NCI-H510A treated with DMSO at 0.1 percent for 48 hours (cell line): Measurements from ENCODE around the gene MCOLN1.
"Not testable (repeated sequence)": the region's sequence is repeated elsewhere in the genome, so short reads cannot be mapped to it uniquely, and the experiment has no call there.

Source experiments
- DNase-seq: peaks from one replicate; lab custom pipeline; 2025; lab: John Stamatoyannopoulos, UW

The MCOLN1 gene

DNA sequence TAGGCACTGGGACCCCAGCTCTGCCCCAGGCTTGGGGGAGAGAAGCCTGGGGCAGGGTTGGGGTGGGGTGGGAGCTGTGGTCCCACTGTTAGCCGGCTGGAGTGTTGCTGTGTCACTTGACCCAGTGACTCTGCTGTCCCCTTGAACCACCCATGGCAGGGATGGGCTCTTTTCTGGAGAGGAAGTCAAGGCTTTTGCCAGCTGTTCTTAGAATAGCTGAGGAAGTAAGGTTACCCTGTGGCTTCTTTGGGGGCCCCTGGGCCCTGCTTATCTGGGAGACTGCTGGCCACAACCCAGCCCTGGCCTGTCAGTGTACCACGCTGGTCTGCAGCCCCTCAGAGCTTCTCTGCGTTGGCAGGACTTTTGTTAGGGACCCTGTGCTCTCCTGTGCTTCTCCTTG is 22.2 kb downstream of the MCOLN1 start:
- DNase-seq: no peak

DNA sequence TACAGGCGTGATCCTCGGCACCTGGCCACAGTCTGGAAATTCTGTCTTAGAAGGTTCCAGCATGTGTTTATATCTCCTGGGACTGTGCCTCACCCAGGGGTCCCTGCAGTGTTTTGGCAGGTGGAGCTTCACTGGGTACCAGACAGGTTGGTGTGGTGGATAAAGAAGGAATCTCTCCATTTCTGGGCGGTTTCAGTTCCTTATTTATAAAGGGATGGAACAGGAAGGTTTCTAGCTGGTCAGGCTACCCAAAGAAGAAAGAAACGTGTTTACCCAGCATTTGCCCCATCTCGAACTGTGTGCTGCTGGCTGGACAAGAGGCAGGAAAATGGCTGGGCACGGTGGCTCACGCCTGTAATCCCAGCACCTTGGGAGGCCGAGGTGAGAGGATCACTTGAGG is 22.9 kb downstream of the MCOLN1 start:
- DNase-seq: no peak

DNA sequence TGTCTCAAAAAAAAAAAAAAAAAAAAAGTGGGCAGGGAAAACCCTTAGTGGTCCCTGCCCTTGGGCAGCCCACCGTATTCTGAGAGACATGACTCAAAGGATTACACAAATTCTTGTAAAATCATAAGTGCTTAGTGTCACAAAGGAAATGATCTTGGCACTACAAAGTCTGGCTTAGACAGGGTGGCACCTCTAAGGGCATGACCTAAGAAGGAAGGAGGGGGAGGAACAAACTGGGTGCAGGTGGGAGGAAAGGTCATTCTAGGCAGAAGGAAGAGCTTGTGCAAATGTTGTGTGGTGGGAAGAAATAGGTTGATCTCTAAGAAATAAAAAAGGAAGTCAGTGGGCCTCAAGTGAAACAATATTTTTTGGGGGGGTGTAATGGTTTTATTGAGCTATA is 23.5 kb downstream of the MCOLN1 start:
- no peak for DNase-seq

DNA sequence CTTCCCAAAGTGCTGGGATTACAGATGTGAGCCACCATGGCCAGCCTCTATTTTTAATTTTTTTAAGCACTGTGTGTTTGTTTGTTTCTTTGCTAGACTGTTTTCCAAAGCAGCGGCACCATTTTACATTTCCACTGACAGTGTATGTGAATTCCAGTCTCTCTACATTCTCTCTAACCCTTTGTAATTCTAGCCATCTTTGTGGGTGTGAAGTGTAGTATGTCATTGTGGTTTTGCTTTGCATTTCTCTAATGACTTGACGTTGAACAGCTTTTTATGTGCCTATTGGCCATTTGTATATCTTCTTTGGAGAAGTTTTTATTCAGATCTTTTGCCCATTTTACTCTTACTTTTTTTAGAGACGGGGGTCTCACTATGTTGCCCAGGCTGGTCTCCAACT is 24.7 kb downstream of the MCOLN1 start:
- DNase-seq: no peak

DNA sequence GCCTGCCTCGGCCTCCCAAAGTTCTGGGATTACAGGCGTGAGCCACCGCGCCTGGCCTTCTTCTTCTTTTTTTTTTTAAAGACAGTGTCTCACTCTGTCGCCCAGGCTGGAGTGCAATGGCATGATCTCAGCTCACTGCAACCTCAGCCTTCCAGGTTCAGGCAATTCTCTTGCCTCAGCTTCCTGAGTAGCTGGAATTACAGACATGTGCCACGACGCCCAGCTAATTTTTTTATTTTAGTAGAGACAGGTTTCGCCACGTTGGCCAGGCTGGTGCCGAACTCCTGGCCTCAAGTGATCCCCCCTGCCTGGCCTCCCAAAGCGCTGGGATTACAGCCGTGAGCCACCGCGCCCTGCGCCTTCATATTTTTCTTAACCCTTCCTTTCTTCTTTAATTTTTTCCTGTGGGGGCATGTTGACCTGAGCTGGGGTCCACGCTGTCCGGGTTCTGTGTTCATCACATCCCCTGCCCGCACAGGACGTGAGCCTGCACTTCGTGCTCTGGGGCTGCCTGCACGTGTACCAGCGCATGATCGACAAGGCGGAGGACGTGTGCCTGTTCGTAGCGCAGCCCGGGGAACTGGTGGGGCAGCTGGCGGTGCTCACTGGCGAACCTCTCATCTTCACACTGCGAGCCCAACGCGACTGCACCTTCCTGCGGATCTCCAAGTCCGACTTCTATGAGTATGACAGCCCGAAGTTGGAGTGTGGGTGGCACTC is 27.2 kb downstream of the MCOLN1 start:
- no peak for DNase-seq

DNA sequence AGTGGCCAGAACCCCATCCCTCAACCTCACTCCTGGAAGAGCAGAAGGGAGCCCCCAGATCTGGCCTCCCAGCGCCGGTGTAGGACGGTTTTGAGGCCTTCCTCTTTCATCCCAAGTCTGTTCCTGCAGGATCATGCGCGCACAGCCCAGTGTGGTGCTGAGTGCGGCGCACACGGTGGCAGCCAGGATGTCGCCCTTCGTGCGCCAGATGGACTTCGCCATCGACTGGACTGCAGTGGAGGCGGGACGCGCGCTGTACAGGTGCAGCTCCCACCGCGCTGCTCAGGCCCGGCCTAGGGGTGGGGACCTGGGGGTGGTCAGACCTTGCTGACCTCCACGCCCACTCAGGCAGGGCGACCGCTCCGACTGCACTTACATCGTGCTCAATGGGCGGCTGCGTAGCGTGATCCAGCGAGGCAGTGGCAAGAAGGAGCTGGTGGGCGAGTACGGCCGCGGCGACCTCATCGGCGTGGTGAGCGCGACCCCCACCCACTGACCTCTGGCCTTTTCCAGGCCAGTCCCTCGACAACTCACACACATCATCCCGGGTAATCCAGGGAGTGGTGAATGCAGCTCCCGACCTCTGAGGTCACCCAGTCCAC is 27.8 kb downstream of the MCOLN1 start:
- DNase-seq: no peak

DNA sequence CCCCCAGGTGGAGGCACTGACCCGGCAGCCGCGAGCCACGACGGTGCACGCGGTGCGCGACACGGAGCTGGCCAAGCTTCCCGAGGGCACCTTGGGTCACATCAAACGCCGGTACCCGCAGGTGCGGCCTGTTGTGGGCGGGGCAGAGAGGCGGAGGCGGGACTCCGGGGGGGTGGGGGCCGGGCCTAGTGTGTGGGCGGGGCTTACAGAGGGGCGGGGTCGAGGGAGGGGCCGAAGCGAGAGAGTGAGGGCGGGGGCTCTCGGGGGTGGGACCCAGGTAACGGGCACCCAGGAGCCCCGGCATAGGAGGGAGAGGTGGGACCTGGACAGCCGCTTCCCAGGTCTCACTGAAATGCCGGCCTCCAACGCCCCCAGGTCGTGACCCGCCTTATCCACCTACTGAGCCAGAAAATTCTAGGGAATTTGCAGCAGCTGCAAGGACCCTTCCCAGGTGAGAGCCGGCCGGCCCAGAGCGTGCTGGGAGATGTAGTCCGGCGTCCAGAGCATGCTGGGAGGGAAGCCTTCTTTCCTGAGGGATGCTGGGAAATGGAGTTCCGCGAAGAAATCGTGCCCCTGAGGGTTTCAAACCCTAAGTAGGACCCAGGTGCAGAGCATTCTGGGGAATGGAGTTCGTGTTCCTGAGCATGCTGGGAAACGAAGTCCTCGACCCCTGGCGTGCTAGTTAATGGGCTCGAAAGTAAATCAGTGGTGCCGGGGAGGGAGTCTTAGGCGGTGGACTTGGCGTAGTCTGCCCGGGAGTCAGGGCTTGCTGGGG is 28.8 kb downstream of the MCOLN1 start:
- no peak for DNase-seq

DNA sequence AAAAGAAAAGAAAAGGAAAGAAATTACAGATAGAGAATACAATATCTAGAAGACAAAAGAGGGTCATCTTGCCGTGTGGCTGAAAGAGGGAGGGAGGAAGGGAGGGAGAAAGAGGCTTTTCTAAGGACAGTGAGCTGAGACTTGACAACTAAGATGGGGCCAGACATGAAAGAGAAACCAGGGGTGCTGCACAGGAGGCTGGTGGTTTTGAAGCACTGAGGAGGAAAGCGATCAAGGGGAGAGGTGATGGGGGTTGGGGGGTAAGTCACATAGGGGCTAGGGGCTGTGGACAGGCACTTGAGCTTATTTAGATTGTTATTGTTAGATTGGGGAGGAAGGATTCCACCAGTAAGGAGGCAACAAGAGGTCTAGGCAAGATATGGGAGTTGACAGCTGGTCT is 30.4 kb downstream of the MCOLN1 start:
- no peak for DNase-seq

DNA sequence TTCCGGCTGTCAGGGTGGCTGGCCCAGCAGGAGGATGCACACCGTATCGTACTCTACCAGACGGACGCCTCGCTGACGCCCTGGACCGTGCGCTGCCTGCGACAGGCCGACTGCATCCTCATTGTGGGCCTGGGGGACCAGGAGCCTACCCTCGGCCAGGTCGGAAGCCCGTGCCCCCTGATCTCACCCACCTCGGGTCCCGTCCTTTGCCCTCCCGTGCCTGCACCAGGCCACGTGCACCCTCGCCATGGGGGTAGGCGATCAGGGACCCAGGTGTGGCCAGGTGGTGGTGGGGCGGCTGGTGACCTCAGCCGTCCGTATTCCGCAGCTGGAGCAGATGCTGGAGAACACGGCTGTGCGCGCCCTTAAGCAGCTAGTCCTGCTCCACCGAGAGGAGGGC is 32.1 kb downstream of the MCOLN1 start:
- no peak for DNase-seq

DNA sequence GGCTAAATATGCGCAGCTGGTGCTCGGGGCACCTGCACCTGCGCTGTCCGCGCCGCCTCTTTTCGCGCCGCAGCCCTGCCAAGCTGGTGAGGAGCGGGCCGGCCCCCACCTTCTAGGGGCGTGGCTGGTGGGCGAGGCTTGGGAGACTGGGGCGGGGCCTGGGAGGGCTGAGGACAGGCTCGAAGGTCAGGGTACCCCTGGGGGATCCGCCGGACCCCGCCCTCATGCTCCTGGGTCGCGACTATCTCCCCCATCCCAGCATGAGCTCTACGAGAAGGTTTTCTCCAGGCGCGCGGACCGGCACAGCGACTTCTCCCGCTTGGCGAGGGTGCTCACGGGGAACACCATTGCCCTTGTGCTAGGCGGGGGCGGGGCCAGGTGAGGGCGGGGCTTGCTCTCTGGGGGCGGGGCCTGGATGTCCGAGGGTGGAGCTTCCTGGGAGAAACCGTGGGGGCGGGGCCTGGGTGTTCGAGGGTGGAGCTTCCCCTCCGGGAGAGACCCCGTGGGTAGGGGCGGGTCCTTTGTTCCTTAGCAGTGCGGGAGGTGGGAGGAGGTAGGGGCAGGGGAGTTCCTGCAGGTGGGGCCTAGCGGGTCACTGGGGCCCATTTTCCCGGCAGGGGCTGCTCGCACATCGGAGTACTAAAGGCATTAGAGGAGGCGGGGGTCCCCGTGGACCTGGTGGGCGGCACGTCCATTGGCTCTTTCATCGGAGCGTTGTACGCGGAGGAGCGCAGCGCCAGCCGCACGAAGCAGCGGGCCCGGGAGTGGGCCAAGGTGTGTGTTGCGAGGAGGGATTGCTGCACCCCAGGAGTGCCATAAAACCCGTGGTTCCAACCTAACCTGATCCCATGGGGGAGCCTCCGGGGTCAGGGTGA is 32.8 kb downstream of the MCOLN1 start:
- DNase-seq: no peak

DNA sequence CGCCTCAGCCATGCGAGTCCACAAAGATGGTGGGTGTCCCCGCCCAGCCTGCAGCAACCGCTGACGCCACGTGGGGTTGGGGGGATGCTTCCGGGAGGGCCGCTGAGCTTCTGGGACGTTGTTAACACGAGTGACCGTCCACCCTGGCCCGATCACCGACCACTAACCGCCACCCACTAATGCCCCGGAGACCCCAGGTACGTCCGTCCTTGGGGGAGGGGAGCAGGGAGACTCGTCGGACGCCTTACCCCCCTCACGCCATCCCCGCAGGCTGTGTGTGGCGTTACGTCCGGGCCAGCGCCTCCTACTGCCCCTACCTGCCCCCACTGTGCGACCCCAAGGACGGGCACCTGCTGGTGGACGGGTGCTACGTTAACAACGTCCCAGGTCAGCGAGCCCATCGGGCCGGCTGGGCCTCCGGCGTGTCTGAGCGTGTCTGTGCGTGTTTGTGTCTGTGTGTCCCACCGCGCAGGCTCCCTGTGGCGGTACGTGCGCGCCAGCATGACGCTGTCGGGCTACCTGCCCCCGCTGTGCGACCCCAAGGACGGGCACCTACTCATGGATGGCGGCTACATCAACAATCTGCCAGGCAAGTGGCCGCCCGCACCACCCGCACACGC is 34.4 kb downstream of the MCOLN1 start:
- DNase-seq: no peak

DNA sequence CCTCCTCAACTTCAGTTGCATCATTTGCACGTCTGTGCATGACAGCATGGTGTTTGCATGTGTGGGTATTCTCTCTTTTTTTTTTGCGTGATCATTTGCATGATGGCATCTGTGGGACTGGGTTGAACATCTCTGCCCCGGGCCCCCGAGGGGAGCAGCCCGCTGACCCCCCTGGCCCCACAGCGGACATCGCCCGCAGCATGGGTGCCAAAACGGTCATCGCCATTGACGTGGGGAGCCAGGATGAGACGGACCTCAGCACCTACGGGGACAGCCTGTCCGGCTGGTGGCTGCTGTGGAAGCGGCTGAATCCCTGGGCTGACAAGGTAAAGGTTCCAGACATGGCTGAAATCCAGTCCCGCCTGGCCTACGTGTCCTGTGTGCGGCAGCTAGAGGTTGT is 36.2 kb downstream of the MCOLN1 start:
- DNase-seq: no peak

DNA sequence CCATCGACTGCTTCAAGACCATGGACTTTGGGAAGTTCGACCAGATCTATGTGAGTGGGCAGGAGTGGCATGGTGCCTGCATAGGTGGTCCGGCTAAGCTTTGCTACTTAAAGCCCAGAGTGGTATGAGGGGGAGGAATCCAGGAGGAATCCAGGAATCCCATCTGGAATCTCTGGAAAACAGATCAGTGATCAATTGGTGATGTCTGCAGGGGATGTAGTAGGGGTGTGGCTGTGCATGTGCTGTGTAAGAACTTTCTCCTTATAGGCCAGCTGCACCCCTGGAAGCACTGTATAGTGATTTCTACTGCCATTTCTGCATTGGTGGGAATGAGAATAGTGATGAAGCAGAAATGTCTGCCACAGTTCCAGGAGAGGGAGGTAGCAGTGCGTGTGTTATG is 36.7 kb downstream of the MCOLN1 start:
- DNase-seq: no peak

DNA sequence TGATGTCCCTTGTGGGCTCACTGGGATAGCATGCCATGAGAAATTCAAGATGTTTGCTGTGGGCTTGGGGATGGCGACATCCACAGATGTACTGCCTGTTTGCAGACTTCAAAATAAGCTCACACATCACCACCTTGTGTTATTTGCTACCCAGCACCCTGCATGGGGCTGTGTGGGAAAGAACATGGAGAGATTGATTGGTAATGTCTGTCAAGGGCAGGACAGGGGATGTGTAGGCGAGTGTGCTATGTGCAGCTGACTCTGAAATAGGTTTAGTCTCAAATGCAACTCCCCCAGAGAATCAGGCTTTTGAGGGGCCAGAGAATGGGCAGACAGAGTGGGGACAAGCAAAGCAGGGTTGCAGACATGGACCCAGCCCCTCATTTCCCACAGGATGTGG is 37.8 kb downstream of the MCOLN1 start:
- DNase-seq: no peak

DNA sequence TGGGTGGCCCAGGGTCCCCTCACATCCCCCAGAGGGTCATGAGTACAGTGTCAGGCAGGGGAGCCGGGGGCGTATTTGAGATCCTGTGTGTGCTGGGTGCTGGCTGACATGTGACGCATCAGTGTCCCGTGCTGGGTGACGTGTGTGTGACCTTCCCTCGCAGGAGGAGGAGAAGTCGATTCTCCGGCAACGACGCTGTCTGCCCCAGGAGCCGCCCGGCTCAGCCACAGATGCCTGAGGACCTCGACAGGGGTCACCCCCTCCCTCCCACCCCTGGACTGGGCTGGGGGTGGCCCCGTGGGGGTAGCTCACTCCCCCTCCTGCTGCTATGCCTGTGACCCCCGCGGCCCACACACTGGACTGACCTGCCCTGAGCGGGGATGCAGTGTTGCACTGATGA is 38.9 kb downstream of the MCOLN1 start:
- no peak for DNase-seq

DNA sequence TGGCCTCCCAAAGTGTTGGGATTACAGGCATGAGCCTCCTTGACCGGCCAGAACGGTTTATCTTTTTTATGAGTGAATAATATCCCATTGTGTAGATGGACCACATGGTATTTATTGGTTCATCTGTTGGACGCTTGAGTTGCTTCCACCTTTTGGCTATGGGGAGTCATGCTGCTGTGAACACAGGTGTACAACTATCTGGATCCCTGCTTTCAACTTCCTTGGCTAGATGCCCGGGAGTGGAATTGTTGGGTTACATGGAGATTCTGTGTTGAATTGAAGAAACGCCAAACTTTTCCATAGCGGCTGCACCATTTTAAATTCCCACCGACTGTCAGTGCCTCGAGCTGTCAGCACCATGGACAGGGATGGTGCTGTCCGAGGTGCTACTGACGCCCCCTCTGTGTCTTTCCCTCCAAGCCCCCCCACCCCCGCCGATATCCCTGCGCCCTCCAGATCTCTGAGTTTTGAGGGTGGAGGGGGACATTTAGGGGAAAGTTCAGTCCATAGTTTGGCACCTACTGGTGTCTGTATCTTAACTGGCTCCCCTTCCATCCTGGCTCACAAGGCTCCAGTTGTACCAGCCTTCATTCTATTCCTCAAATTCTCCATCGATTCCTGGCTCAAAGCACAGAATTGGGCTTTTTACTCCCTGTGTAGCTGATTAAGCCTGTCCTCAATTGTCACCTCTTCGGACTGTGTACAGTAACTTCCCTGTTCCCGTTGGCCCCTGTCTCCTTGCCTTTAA is 40.4 kb downstream of the MCOLN1 start:
- DNase-seq: no peak

DNA sequence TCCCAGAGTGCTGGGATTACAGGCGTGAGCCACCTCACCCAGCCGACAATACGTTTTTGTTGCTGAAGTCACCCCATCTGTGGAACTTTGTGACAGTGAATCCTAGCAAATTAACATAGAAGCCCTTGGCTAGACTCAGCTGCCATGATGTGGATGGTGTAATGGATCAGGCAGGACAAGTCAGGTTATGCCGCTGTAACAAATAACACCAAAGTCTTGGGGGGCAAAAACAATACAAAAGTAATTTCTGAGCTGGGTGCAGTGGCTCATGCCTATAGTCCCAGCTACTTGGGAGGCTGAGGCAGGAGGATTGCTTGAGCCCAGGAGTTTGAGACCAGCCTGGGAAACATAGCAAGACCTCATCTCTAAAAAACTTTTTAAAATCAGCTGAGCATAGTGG is 42.4 kb downstream of the MCOLN1 start:
- no peak for DNase-seq

DNA sequence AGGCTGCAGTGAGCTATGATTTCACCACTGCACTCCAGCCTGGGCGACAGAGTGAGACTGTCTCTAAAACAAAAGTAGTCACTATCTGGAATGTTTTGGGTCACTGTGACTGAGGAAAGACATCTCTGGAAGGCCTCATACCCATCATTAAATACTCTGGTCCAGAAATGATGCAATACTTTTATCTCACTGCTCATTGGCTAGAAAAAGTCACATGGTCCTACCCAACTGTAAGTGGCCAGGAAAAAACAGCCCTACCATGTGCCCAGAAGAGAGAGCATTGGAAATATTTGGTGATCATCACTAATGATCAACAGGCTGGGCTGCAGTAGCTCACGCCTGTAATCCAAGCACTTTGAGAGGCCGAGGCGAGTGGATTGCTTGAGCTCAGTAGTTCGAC is 42.9 kb downstream of the MCOLN1 start:
- DNase-seq: no peak

DNA sequence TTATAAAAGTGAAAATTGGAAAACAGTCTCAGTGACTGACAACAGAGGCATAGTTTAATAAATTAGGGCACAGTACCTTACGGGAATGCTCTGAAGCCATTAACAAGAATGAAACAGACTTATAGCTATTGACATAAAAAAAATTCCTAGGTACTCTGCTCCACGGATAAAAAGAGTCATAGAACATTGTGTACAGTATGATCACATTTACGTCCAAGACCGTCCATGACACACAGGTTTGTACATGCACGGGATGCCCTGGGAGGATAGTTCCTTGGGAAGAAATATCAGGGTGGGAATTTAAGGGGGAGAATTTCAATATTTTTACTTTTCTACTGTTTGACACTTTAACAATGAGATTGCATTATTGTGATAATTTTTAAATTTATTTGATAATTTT is 48.3 kb downstream of the MCOLN1 start:
- DNase-seq: no peak

DNA sequence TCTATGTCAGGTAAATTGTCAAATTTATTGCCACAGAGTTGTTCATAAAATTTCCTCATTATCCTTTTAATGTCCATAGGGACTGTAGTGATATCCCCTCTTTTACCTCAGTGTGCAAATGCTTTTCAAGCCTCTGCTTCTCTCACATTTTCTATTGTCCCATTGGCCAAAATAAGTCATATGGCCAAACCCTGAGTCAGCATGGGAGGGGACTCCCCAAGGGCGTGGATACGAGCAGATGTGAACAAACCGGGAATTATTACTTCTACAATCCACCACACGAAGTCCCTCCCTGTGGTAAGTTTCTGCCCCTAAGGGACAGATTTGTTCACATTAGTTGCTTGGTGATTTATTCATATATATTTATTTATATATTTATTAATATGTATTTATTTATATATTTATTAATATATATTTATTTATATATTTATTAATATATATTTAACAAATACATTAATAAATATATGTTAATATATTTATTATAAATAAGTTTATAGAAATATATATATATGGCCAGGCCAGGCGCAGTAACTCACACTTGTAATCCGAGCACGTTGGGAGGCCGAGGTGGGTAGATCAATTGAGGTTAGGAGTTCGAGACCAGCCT is 53.1 kb downstream of the MCOLN1 start:
- no peak for DNase-seq

DNA sequence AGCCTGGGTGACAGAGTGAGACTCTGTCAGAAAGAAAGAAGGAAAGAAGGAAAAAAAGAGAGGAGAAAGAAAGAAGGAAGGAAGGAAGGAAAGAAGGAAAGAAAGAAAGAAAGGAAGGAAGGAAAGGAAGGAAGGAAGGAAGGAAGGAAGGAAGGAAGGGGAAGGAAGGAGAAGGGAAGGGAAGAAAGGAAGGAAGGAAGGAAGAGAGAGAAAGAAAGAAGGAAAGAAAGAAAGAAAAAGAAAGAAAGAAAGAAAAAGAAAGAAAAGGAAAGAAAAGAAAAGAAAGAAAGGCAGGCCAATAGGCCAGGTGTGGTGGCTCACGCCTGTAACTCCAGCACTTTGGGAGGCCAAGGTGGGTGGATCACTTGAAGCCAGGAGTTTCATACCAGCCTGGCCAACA is 55.0 kb downstream of the MCOLN1 start:
- not testable (repeated sequence) for DNase-seq
